CD4-positive, alpha-beta T cell (primary cell): ENCODE results near the gene HOXA7. TPM values are rescaled to one million over a fixed set of nuclear protein-coding genes. Genes with fewer than 3 reads are reported as not detected.

Experiments used
- ATAC-seq: fragments of 200-7000 bp; cut with Tn5 transposase; one replicate; pipeline ENCODE4 v1.10.0; 2022; ENCODE audit warnings: mild to moderate bottlenecking; ENCODE audit not compliant: poor library complexity
- CTCF ChIA-PET: fragments of 350-600 bp; sonication (Branson Sonifier 250); formaldehyde crosslinking; loops from one replicate; lab custom pipeline; 2021; ENCODE audit warnings: antibody characterized with exemption, inconsistent platforms; lab: Charles Lee
- POLR2A ChIA-PET: fragments of 350-600 bp; sonication (Branson Sonifier 250); formaldehyde crosslinking; loops from one replicate; lab custom pipeline; 2021; ENCODE audit warnings: antibody characterized with exemption, inconsistent platforms; lab: Charles Lee
- DNase-seq, 14 experiments: peaks; one replicate each; pipeline ENCODE4 v3.0.0-alpha.2; 2013 to 2020; ENCODE audit warnings: mixed read lengths in 2 of 14
- H3K27ac ChIP-seq, 2 donors: one replicate each; pipeline versions ENCODE4 v1.5.1 to v1.7.0; 2013; ENCODE audit warnings: low read length in 2 of 2, low read depth in 1 of 2, mild to moderate bottlenecking in 1 of 2
- H3K27me3 ChIP-seq, 2 experiments: 1 replicate in 1 of 2; 2 replicates in 1 of 2; pipeline versions ENCODE4 v1.6.1 to v1.7.0; 2013; ENCODE audit warnings: low read length in 2 of 2, control low read depth in 1 of 2, mild to moderate bottlenecking in 1 of 2, moderate library complexity in 1 of 2; ENCODE audit not compliant: insufficient read depth in 2 of 2, control insufficient read depth in 1 of 2
- H3K36me3 ChIP-seq: one replicate; pipeline ENCODE4 v1.6.1; 2013; ENCODE audit warnings: low read length, control low read depth; ENCODE audit not compliant: insufficient read depth
- H3K4me1 ChIP-seq: one replicate; pipeline ENCODE4 v1.6.1; 2013; ENCODE audit warnings: low read length, control low read depth; ENCODE audit not compliant: insufficient read depth
- H3K4me3 ChIP-seq: one replicate; pipeline ENCODE4 v1.5.1; 2013; ENCODE audit warnings: mild to moderate bottlenecking, low read length, moderate library complexity
- H3K9me3 ChIP-seq, 2 experiments: 1 replicate in 1 of 2; 2 replicates in 1 of 2; pipeline versions ENCODE4 v1.6.1 to v1.7.0; 2013; ENCODE audit warnings: low read length in 2 of 2, mild to moderate bottlenecking in 2 of 2, control low read depth in 1 of 2, moderate library complexity in 1 of 2; ENCODE audit not compliant: control insufficient read depth in 1 of 2, insufficient read depth in 1 of 2
- H3K27ac Mint-ChIP-seq: one replicate; pipeline ENCODE4 v1.8.0; 2020; ENCODE audit warnings: mixed read lengths
- H3K27me3 Mint-ChIP-seq: one replicate; pipeline ENCODE4 v1.8.0; 2021; ENCODE audit warnings: mixed read lengths
- H3K36me3 Mint-ChIP-seq: one replicate; pipeline ENCODE4 v1.8.0; 2021; ENCODE audit warnings: low read depth, mixed read lengths
- H3K4me1 Mint-ChIP-seq: one replicate; pipeline ENCODE4 v1.8.0; 2021; ENCODE audit warnings: low read depth, mixed read lengths
- H3K4me3 Mint-ChIP-seq: one replicate; pipeline ENCODE4 v1.8.0; 2020; ENCODE audit warnings: mild to moderate bottlenecking, mixed read lengths
- H3K9me3 Mint-ChIP-seq: one replicate; pipeline ENCODE4 v1.8.0; 2020; ENCODE audit warnings: mixed read lengths
- CTCF ChIP-seq: fragments of 200-600 bp; IDR thresholded peaks from one replicate; pipeline ENCODE4 v1.8.0; 2022; ENCODE audit warnings: antibody characterized with exemption, mild to moderate bottlenecking
- intact Hi-C, 2 experiments: fragments of 100-400 bp; cut with DNase I in 1 of 2; cut with micrococcal nuclease in 1 of 2; formaldehyde crosslinking; loops; one replicate each; pipeline versions ENCODE4 v1.15.1 to v1.9.0; 2023 to 2025; cut with DNase I, micrococcal nuclease
- total RNA-seq, 174 experiments: library from RNA in 2 of 174; stranded (reverse) in 2 of 174; gene quantifications; one replicate each; pipeline ENCODE4 v1.2.3 and lab custom pipeline; 2021 to 2026

The HOXA7 gene
- total RNA-seq, 2 experiments from 2014 or later = not detected

DNA sequence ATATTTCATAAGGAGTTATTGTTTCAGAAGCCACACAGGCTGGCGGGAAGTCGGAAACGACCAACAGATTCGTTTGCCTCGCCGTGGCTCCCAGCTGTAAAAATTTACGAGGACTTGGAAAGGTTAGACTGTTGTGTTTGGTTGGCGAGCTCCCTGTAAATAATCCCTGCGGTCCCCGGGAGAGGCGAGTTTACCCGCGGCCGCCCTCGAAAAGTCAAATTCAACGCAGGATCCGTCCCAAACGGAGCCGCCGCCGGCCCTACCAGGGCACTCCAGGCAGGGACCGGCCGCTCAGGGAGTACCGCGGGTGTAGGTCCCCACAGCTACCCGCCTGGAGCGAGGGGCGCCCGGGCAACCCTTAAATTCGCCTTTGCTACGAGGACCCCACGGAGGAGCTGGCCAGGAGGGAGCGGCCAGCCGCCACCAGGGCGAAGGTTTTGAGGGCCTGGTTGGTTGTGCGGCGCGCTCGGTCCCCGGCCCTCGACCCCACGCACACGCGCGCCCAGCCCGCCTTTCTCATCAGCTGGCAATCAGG is 9.6 kb upstream of the HOXA7 start:
- DNase-seq = peak in 1 of 14 experiments; percentile 25
- H3K4me3 ChIP-seq = no peak overlapping the region
- POLR2A ChIA-PET = interaction anchor here (0.7 to 1.3 kb wide), 4 partner anchors 8 to 24 kb away, joined by 3 read pairs; partner anchors contain the start of gene HOXA6

DNA sequence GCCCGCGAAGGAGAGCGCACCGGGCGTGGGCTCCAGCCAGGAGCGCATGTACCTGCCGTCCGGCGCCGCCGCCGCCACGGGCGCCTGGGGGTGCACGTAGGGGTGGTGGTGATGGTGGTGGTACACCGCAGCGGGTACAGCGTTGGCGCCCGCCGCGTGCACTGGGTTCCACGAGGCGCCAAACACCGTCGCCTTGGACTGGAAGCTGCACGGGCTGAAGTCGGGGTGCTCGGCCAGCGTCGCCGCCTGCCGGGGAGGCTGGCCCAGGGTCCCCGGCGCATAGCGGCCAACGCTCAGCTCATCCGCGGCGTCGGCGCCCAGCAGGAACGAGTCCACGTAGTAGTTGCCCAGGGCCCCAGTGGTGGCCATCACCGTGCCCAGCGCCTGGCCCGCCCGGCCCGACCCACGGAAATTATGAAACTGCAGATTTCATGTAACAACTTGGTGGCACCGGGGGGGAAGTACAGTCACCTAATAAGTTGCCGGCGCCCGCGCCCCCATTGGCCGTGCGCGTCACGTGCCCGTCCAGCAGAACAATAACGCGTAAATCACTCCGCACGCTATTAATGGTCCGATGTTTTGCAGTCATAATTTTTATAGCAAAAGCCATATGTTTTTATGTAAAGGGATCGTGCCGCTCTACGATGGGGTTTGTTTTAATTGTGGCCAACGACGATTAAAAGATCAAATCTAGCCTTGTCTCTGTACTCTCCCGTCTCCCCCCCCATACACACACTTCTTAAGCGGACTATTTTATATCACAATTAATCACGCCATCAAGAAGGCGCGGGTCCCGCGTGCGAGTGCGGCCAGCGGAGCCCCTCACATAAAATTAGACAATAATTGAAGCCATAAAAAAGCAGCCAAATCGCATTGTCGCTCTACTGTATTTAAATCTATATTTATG is 8.9 kb upstream of the HOXA7 start, which contains the start of gene HOXA9:
TSS of gene HOXA9 (minus strand) at position 449 of the 907 bp plus-strand sequence. CDS start at position 369, 80 bp downstream.
- H3K27me3 Mint-ChIP-seq = peaks cover 89% of the 10 kb centered on the region
- H3K4me3 Mint-ChIP-seq = peak within 1 kb of the TSS; percentile 56
- peaks cover 42% of the 10 kb centered on the region for H3K4me1 Mint-ChIP-seq
- intact Hi-C loops = loop anchor here (10.0 kb wide), 4 partner anchors 871 to 1081 kb away; partner anchors contain the start of gene SNX10 (in 1 of the 2)
- DNase-seq (peak in 3 of 14 experiments; percentile 38 to 68 (median 67)), ATAC-seq (no peak)
- ChIA-PET POLR2A (interaction anchor here (0.7 to 1.3 kb wide), 3 partner anchors 9 to 25 kb away, joined by 3 read pairs; no protein-coding TSS in a partner anchor), CTCF (interaction anchor here (1.3 to 2.5 kb wide), 3 partner anchors 14 to 796 kb away, joined by 4 to 9 read pairs (median 6); no protein-coding TSS in a partner anchor)
- H3K27ac ChIP-seq = no peak within 1 kb of the TSS
- peaks cover 4% of the 10 kb centered on the region for H3K36me3 Mint-ChIP-seq
- peaks cover 67% of the 10 kb centered on the region for H3K4me1 ChIP-seq
- H3K27ac Mint-ChIP-seq = peak within 1 kb of the TSS; percentile 77
- no peak within 1 kb of the TSS for H3K4me3 ChIP-seq
- no peak for TF ChIP-seq CTCF
- H3K9me3 ChIP-seq = peaks cover 0 to 68% of the 10 kb centered on the region in 2 experiments
- H3K36me3 ChIP-seq = no peaks in the 10 kb centered on the region
- no peaks in the 10 kb centered on the region for H3K9me3 Mint-ChIP-seq
- H3K27me3 ChIP-seq = peaks cover 83 to 95% of the 10 kb centered on the region in 2 experiments

More for the DNA sequence above, 9.6 kb upstream of the HOXA7 start:
- Mint-ChIP-seq H3K9me3 (no peaks in the 10 kb centered on the region), H3K36me3 (peaks cover 4% of the 10 kb centered on the region), H3K4me1 (peaks cover 43% of the 10 kb centered on the region), H3K27me3 (peaks cover 92% of the 10 kb centered on the region), H3K4me3 (peak overlapping the region; percentile 51), H3K27ac (peak overlapping the region; percentile 77)
- TF ChIP-seq CTCF = no peak
- Histone ChIP-seq H3K9me3 (peaks cover 0 to 65% of the 10 kb centered on the region in 2 experiments), H3K27ac (no peak overlapping the region), H3K4me1 (peaks cover 60% of the 10 kb centered on the region), H3K27me3 (peaks cover 83 to 96% of the 10 kb centered on the region in 2 experiments), H3K36me3 (no peaks in the 10 kb centered on the region)
- intact Hi-C loops = loop anchor here (2.0 to 10.0 kb wide), 5 partner anchors 871 to 1305 kb away; partner anchors contain the start of gene SNX10 (in 1 of the 2)
- CTCF ChIA-PET = interaction anchor here (1.3 to 2.5 kb wide), 3 partner anchors 14 to 797 kb away, joined by 4 to 9 read pairs (median 6); no protein-coding TSS in a partner anchor
- no peak for ATAC-seq
